HG02970 (cell line): Measurements from ENCODE around the gene SKAP1.

ENCODE experiments used
- ATAC-seq: cut with Tn5 transposase; IDR thresholded peaks from one replicate; pipeline ENCODE4 v1.9.1; 2021; ENCODE audit warnings: mild to moderate bottlenecking, moderate library complexity, moderate number of reproducible peaks; ENCODE audit not compliant: unreplicated experiment, low FRiP score

The SKAP1 gene

DNA sequence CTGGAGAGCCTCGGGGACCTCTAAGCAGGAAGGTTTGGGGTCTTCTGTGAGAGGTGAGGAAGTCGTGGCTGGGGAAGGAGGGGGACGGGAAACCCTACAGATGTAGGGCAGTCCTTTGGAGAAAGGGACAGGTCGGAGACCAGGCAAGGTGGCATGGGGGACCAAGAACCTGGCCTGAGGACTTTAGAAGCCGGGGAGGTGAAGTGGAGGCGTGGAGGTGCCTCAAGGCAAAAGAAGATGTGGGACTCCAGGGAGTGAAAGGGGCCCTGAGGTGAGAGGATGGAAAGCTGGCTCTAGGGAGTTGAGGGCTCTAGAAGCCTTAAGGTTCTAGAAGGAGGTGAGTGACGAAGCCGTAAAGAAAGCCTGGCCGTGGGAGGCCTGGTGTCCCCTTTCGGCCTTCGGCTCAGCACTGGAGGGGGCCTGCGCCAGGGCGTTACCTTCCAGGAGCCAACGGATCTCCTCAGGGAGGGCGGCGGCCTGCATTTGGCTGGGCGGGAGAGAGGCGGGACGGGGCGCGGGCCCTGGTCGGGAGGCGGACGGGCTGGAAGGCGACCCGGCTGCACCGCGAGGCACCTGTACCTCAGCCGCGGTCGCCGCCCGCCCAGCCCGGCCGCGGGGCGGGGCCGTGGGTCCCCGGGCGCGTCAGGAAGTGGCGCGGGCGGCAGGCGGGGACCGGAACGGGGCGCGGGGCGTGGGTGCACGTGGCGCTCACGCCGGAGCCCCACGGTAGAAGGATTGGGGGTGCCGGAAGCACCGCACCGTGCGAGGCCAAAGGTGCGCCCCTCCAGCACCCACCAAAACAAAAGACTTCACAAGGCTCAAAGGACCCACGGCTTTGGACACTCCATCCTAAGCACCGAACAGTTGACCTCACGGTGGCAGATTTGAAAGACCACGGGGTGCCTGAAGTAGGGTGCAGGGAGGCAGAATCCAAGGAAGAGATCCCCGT lies at the start of gene SKAP1:
Gene SKAP1, minus strand, starts transcription at position 577 of the 949 bp plus-strand sequence.
- no peak for ATAC-seq

DNA sequence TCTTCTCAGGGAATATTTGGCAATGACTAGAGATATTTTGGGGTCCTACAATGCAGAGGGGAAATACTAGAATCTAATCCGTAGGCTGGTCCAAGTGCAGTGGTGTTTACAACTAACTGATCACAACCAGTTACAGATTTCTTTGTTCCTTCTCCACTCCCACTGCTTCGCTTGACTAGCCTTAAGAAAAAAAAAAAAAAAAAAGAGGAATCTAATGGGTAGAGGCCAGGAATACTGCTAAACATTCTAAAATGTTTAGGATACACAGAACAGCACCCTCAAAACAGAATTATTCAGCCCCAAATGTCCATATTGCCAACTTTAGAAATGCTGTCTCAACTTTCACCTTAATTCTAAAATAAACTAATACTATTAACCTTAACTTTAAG lies 49.0 kb upstream of the SKAP1 start:
- no peak for ATAC-seq

DNA sequence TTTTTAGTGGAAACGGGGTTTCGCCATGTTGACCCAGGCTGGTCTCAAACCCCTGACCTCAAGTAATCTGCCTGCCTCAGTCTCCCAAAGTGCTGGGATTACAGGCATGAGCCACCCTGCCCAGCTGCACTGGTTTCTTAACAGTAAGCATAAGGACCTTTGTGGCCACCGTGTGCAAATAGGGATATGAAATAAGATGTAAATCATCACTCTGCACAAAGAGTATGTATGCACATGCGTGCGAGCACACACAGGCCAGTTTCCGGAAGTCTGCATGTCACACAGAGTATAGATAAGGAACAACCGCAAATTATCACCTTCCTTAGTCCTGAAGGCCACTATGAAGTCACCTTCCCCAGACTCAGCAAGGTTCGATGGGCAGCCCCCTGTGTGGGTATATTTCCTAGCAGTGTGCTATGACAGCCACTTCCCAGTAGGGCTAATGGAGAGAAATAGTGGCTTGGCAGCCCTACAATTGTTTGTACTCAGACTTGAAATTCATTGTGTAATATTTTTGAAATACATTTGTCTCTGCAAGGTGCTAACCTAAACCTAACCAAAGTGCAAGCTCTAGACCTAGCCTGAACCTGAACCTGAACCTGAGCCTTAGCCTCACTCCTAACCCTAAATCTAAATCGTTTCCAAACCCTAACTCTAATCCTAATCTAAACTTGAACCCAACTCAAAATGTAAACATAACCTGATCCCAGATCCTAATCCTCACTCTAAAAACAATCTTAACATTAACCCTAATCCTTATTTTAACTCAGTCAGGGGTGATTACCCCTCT lies 48.4 kb upstream of the SKAP1 start:
- ATAC-seq = no peak

DNA sequence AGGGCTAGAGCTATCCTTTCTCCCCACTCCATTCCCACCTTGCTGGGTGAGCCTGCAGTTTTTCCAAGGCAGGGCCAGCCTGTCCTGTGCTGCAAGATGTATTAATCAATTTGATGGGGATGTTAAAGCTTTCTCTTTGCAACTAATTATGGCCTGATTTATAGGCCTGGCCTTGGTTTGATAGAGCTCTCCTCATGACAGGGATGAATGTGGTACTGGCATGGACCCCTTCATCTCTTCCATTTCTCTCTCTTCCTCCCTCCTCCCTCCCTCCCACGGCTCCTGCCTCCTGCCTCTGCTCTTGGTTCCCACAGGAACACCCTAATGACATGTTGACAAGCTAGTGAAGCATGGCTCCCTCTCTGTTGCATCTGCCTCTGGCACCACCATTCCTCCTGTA lies 47.2 kb upstream of the SKAP1 start:
- no peak for ATAC-seq

DNA sequence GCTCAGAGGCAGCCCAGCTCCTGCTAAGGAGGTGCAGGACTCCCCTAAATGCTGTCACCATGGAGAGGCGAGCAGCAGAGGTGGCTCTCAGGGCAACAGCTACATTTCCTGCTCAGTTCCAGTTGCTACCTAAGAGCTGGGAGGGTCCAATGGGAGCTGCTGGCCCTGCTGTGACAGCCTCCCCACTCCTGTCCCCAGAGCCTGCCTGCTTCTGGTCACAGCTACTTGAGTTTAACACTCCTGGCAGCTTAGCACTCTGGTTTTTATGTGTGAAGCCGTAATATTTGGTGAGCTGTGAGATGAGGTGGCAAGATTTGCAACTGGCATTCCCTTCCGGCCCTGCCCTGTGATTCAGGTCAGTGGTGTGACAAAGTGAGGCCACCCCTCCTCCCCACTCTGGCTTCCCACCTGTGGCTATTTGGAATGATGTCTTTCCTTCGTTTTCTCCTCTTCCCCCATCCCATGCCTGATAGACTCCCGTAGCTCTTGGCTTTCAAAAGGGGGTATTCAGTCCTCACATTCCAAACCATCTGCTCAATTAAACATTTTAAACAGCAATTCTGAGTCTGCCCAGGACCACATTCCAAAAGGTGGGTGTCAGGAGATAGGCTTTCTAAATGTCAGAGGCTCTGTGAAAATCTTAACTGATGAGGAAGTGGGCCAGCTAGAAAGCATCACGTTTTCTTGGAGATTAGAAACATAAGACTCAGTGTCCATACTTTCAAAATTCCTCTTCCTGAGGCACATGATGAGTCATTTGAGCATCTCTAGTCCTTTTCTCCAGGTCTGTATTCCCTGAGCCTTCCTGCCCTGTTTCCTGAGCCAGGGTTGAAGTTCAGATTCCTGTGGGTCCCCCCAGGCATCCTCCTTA lies 42.6 kb upstream of the SKAP1 start:
- ATAC-seq = no peak

DNA sequence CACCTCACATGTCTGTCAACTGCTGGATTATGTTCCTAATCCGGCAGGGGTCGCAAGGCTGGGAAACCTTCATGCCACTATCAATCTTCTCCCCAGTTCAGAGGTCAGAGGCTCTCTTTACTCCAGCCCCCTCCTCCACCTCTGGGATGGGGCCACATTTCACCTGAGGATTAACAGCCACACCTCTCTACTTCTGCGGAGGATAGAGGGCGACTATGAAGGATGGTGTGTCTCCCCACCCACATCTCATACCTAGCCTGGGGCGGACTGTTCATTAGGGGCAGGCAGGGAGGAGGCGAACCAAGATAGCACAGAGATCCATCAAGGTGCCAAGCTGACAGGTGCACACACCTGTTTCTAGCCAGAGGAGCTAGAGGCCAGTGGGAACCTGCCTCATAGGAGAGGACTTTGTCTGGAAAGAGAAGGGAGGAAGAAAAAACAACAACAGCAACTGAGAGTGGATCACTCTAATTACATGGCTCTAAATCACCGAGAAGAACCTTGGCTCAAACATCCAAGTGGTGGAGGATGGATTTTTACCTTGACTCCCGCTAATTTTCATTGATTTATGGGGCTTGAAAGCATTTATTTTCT lies 41.9 kb upstream of the SKAP1 start:
- no peak for ATAC-seq

DNA sequence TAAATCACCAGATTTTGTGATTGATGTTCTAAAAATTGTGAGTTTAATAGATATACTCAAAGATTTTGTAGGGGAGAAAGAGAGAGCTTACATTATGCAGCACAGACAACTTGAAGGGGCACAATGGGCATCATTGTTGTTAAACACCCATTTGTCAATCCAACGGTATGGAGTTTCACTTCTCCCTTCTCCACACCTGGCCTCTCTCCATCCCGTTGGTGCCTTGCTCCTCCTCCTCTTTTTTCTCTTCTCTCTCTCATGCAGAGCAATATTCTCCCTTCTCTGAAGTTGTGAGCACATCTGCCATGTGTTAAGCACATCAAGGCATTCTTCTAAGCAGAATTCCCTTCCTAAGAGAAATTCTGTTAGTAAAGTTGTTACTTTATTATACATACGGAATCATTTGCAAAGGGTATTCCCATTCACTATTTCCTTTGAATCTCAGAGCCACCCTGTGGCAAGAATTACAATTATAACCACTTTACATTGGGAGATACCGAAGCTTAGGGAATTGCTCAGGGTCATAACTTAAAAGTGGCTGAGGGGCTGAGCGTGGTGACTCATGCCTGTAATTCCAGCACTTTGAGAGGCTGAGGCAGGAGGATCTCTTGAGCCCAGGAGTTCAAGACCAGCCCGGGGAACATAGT lies 40.5 kb upstream of the SKAP1 start:
- no peak for ATAC-seq

DNA sequence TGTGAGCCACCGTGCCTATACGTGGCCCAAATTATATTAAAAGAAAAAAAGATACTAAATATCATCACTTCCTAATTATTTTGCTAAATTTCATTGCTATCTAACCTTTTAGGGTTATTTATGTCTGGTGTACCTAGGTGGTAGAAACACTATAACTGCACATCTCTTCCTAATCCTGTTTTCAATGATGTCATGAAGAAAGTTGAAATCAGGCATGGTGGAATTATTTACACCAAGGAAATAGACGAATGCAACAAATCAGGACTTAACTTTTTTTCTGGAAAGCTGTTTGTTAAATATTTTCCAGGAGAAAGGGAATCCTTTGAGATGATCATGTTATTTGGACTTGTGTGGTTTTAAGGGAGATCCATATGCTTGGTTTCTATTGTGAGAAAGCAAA lies 39.2 kb upstream of the SKAP1 start:
- no peak for ATAC-seq

DNA sequence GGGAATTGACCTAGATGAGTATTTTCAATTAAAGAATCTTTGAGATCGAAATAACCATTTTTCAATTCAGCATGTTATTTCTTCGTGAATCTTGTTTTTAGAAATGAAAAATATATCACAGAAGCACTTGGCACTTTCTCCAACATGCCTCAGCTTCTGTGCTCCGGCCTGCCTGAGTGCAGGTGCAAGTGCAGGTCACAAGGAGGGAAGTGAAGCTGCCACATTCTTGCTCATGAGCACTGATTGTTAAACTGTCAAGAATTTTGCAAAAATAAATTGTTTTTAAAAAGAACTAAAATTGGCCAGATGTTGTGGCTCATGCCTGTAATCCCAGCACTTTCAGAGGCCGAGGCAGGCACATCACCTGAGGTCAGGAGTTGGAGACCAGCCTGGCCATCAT lies 38.3 kb upstream of the SKAP1 start:
- no peak for ATAC-seq

DNA sequence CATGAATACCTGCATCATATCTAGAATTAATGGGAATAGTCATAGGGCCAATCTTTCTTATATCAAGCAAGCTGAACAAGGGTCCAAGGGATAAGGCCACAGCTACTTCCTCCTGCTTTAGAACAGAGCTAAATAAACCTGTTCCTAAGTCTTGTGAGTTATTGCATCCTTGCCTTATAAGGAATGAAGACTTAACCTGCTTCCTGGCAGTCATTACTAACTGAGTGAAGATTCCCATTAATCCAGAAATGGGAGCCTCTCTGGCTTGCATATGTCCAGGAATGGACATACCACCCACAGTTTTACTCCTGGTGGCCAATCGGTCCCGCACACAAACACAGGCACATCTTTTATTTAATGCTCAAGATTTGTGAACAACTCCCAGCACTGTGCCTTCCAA lies 35.9 kb upstream of the SKAP1 start:
- ATAC-seq = no peak

DNA sequence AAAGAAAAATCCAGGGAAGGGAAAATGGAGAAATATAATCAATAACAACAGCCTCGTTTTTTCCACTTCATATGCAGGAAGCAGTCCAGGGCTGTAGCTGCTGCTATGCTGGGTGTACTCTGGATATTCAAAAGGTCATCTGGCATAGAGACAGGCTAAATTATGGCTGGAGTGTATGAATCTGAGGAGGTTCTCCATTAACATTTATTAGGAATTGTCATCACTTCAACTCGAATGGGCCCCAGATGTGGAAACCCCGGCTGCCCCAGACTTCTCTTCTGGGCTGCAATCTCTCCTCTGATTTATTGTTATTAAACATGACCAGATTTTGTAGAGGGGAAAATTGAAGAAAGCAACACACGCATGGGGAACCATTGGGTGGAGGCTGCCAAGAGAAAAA lies 33.5 kb upstream of the SKAP1 start:
- ATAC-seq = no peak

DNA sequence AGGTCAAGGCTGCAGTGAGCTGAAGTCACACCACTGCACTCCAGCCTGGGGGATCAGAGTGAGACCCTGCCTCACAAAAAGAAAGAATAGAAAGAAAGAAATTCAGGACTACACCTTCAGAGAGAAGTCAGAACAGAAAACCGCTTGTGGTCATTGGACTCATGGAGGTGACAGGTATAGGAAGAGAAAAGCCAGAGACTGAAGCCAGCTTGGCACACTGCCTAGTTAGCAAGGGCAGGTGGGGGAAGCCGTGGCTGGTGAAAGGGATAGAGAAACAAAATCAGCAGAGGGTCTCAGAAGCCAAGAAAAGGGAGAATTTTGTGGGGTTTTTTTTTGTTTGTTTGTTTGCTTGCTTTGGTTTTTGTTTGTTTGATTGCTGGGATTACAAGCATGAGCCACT lies 32.9 kb upstream of the SKAP1 start:
- ATAC-seq = no peak

DNA sequence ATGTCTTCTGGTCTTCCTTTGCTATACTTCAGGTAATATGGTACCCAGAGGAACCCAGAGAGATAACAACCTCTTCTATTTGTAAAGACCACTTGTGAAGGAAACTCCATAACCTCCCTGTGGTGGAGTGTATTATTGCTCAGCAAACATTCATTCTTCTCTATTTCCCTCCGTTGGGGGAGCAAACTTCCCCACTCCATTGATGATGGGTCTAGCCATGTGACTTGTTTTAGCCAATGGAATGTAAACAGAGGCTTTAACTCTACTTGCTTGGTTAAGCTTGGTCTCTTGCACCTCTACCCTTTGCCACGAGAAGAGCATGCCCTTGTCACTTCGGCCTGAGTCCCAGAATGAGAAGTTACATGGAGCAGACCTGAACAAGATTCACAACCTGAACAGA lies 30.0 kb upstream of the SKAP1 start:
- no peak for ATAC-seq

DNA sequence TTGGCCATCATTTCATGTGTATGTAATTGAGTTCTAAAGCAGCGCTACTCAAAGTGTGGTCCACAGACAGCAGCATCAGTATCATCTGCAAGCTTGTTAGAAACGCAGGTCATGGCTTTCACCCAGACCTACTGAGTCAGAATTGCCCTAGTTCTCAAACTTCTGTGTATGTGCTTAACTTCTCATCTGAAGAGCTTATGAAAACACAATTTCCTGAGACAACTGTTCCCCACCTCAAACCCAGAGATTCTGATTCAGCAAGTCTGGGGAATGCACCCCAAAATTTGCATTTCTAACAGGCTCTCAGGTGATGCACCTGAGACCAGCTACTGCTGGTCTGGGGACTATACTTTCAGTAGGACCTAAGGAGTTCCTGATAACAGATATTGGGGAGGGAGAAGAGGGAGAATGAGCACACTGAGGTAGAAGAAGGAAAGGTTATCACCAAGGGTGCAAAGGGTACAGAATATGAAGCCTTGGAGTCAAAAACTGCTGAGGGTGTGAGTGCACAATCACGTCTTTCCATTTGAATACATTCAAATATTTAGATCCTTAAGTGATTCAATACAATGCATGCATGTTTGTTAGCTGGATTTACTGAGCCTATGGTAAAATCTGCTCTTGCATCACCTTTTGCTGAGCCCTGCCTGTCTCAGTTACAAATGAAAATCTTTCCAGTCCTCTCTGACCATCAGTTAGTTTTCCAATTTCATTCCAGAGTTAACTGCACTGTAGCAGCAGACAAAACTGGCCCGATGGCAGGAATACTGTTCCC lies 29.2 kb upstream of the SKAP1 start:
- ATAC-seq = no peak

DNA sequence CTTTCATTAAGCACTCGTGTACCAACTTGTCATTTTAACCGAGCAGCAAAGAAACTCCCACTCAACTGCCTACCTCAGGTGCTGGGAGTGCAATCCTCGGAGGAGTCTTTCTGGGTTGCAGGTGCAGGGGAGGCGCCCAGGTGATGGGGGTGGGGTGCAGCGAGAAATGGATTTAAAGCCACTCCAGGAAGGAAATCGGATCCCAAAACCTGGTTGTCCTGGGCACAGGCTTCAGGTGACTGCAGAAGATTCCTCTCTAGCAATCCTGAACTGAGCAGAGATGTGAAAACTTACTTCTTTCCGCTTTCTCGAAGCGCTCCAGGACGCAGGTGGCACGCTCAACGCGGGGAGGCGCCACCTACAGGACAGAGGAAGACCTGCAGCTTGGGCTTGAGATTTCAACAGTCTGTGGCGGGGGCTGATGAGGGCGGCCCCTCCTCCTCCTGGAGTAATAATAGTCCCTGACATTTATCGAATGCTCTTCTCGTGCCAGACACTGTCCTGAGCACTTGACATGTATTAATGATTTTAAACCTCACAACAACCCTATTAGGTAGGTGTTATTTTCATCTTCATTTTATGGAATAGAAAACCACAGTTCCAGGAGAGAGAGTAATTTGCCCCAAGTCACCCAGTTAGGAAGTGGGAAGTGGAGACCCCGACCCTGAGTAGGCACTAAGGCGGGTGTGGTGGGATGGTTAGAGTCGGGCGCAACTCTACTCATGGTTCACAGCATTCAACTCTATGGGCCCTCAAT lies 27.2 kb upstream of the SKAP1 start:
- ATAC-seq = no peak

DNA sequence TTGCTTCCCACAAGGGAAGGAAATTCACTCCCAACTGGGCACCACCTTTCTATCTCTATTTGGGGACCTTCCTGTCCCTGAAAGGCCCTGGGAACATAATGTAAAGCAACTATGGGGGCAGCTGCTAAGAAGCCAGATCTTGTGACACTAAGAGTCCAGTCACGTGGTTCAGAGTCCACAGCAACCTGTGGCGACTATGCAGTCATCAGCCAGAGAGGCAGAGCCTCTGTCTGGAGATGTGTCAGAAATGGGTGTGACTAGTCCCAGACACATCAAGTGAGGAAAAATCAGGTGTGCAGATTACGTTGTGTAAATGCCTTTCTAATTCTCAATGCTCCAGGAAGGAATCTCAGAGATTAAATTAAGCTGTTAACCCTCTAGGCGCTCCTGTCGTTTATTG lies 26.6 kb upstream of the SKAP1 start:
- ATAC-seq = no peak

DNA sequence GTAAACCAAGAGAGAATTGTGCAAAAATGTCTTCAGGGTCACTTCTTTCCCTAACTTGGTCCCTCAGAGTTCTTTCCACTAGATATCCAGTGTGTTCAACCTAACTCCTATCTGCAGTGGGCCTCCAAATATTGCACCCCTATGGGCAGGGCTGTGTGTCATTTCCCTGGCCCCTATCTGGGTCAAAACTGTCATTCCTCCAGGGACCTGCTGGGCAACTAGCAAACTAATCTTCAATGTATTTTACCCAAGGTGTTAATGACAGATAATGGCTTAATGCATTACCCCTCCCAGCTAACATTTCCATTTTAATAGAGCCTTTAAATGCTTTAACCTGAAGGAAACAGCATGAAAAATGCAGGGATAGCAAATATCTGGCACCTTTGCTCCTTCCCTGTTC lies 25.8 kb upstream of the SKAP1 start:
- ATAC-seq = no peak

DNA sequence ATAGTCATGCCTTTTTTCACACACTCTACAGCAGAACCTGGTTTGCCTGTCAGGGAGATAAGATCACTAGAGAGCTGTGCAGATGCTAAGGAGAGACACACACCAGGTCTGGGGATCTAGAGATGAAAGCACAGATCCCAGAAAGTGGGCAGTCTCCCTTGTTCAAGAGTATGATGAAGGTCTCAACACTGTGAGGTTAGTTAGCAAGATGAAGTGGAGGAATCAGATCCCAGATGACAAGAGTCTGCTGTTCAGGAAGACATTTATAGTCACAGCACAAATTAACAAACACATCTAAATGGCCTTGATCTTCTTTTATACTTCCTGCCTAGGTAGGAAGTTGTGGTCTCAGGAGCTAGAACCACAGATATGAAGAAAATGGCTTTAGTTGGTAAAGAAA lies 23.4 kb upstream of the SKAP1 start:
- no peak for ATAC-seq
